GM19324 (cell line): ENCODE data around the gene VSIR.

Experiments
- ATAC-seq: cut with Tn5 transposase; IDR thresholded peaks from one replicate; pipeline ENCODE4 v1.9.1; 2021; ENCODE audit warnings: mild to moderate bottlenecking, moderate library complexity; ENCODE audit not compliant: unreplicated experiment, low FRiP score

The VSIR gene

GRCh38 chr10:71773221-71773971, at the start of gene VSIR:
Gene VSIR (minus strand): TSS chr10:71773520. CDS start chr10:71773439, 81 bp downstream.
- ATAC-seq, result peak; percentile 69

- ATAC-seq, result no peak
These were observed 48.8 kb upstream of the VSIR start for GRCh38 chr10:71821909-71822763.

GRCh38 chr10:71820966-71821365, 47.6 kb upstream of the VSIR start:
- ATAC-seq, result no peak

GRCh38 chr10:71819985-71820384, 46.7 kb upstream of the VSIR start:
- no peak for ATAC-seq

- ATAC-seq, result no peak
These were observed 46.1 kb upstream of the VSIR start for GRCh38 chr10:71819441-71819861.

GRCh38 chr10:71818674-71819260, 45.4 kb upstream of the VSIR start:
- no peak for ATAC-seq

GRCh38 chr10:71817831-71818655, 44.7 kb upstream of the VSIR start:
- ATAC-seq, result no peak

- no peak for ATAC-seq
These were observed 43.8 kb upstream of the VSIR start for GRCh38 chr10:71816936-71817618.

GRCh38 chr10:71816421-71816851, 43.1 kb upstream of the VSIR start:
- ATAC-seq, result no peak

- no peak for ATAC-seq
These were observed 42.3 kb upstream of the VSIR start for GRCh38 chr10:71815515-71816130.

- ATAC-seq, result no peak
These were observed 41.6 kb upstream of the VSIR start for GRCh38 chr10:71814922-71815411.

GRCh38 chr10:71812913-71813590, 39.7 kb upstream of the VSIR start:
- no peak for ATAC-seq

GRCh38 chr10:71812016-71812912, 38.9 kb upstream of the VSIR start:
- no peak for ATAC-seq

GRCh38 chr10:71811351-71811750, 38.0 kb upstream of the VSIR start:
- no peak for ATAC-seq

- ATAC-seq, result no peak
These were observed 36.9 kb upstream of the VSIR start for GRCh38 chr10:71810048-71810750.

GRCh38 chr10:71809628-71810027, 36.3 kb upstream of the VSIR start:
- ATAC-seq, result no peak
